Keratinocyte (primary cell): ENCODE measurements around the gene SLX4.

Source experiments
- CTCF ChIP-seq, 3 experiments: IDR thresholded peaks in 1 of 3; conservative IDR thresholded peaks in 1 of 3; optimal IDR thresholded peaks in 1 of 3; 2 replicates in 2 of 3; 3 replicates in 1 of 3; pipeline versions ENCODE3 to v1.5.1; 2011; ENCODE audit warnings: low read length in 3 of 3, mild to moderate bottlenecking in 3 of 3, moderate library complexity in 2 of 3, control low read depth in 1 of 3, inconsistent platforms in 1 of 3; ENCODE audit not compliant: insufficient read depth in 2 of 3; ENCODE audit errors: extremely low read depth in 1 of 3
- EZH2 ChIP-seq: IDR thresholded peaks from one replicate; pipeline ENCODE4 v1.6.1; 2012; ENCODE audit warnings: inconsistent platforms, mild to moderate bottlenecking, low read length, moderate library complexity

- TF ChIP-seq CTCF (optimal IDR thresholded peaks at IDR 0.05 in 1 of 3, IDR thresholded peaks at IDR 0.05 in 1 of 3, conservative IDR thresholded peaks at IDR 0.05 in 1 of 3; ENCODE audit: extremely low read depth in 1 of 3, insufficient read depth in 2 of 3, low read length in 3 of 3) (no peak), EZH2 (no peak)
Observed at GRCh38 chr16:3592559-3592958, 18.8 kb downstream of the SLX4 start.
